ENCODE data around the gene OBSL1.

OBSL1 gene

DNA sequence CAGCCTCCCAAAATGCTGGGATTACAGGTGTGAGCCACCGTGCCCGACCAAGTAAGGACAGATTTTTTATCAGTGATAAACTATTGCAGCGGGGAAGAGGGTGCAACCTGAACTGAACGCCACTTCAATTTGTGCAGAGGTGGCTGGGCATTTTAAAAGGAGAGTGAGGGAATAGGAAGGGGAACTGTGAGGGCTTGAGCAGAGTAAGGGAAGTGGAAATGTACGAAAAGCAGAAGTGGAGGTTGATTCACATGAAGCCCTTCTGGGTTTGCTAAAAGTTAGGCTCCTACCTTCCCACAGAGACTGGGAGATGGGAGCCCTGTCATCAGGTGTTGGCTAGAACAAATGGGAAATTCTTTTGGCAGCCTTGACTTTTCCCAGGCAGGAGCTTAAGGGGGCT lies 32.4 kb upstream of the OBSL1 start:
- no peaks in the 10 kb centered on the region for H3K9me3 ChIP-seq (replicated peaks in 1 of 11)
- TF ChIP-seq Cebpa-rat (IDR thresholded peaks at IDR 0.05), result no peak
- no peaks in the 10 kb centered on the region for H3K27me3 ChIP-seq

DNA sequence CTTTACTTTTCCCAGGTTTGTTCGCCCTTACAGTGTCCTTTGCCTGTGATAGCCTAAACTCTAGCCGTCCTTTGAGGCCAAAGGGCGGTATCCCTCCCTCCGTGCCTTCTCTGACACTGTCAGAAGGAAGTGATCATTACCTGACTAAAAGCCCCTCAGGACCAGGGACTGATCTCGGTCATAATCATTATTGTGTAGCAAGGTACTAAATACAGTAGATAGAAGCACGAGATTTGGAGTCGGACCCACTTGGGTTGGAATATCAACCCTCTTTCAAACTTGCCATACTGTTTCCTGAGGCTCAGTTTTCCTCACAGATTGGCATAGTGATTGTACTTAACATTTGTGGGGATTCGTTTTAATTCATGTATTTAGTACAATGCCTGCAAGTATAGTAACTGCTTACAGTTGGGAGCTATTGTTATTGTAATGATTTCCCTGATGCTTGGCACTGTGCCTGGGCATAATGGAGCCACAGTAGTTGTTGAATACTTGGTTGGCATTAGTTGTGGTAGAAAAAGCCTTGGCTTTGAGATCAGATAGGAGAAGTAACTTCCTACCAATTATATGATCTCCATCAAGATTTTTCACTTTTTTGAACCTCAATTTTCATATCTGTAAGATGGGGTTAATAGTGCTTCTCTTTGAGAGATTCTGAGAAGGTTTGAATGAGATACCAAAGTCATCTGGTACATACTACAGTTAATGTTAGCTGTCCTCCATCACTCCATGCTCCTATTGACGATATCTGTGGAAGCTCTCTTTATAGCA lies 27.2 kb upstream of the OBSL1 start:
- no peaks in the 10 kb centered on the region for H3K27me3 ChIP-seq
- peak overlapping the region; percentile 75 to 88 (median 83) for H3K9ac ChIP-seq
- H3K9me3 ChIP-seq (replicated peaks in 1 of 11), result no peaks in the 10 kb centered on the region
- peaks cover 22 to 33% (median 28%) of the 10 kb centered on the region in 11 experiments for H3K36me3 ChIP-seq
- peaks cover 0 to 30% (median 10%) of the 10 kb centered on the region in 11 experiments; a peak in 7 of 22 replicates for H4K20me1 ChIP-seq
- H3K27ac ChIP-seq, result peak overlapping the region; percentile 77 to 91 (median 86)
- peaks cover 18 to 38% (median 26%) of the 10 kb centered on the region in 10 experiments for H3K4me1 ChIP-seq
- H3K4me2 ChIP-seq, result peak overlapping the region; percentile 78 to 96 (median 92)
- TF ChIP-seq Cebpa-rat (IDR thresholded peaks at IDR 0.05), result no peak
- peak overlapping the region; percentile 63 to 82 (median 72) for H3K4me3 ChIP-seq

More for the DNA sequence above, 32.4 kb upstream of the OBSL1 start:
- H3K9ac ChIP-seq, result peak overlapping the region in 2 of 11 experiments; percentile 8 to 22; a peak in 2 of 22 replicates
- peaks cover 61 to 82% (median 76%) of the 10 kb centered on the region in 11 experiments for H3K36me3 ChIP-seq
- peaks cover 0 to 49% (median 11%) of the 10 kb centered on the region in 11 experiments; a peak in 11 of 22 replicates for H4K20me1 ChIP-seq
- peak overlapping the region in 5 of 11 experiments; percentile 31 to 66 (median 58); a peak in 11 of 22 replicates for H3K4me2 ChIP-seq
- peak overlapping the region in 2 of 11 experiments; percentile 26 to 28; a peak in 2 of 22 replicates for H3K27ac ChIP-seq
- peaks cover 5 to 46% (median 24%) of the 10 kb centered on the region in 10 experiments for H3K4me1 ChIP-seq
- H3K4me3 ChIP-seq, result no peak overlapping the region

DNA sequence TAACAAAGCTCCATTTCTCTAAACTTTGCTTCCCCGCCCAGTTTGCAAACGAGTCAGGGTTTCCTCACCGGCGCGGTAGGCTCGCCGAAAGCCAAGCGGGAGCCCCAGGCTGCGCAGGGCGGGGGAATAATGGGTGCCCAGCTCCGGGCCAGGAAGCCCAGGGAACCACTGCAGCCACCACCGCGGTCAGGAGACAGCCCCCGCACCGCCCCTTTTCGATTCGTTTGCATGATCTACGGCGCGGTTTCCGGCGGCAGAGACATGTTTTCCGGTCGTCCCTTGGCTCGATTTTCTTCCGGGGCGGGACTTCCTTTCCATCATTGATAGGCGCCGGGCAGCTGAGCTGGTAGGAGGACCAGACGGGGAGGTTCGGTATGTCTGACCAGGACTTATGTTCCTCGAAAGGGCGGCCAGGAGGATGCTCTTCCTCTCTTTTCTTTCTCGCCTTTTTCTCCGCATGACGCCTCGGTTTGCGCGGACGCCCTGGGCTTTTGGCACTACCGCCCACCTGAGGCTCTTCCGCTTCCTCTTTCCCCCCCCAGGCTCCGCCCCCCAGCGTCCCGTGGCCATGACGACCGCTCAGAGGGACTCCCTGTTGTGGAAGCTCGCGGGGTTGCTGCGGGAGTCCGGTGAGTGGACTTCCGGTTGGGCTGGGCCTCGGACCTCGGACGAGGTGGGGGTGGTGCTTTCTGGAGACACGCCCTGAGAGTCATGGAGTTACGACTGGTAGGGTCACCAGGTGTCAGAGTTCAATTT lies 26.4 kb upstream of the OBSL1 start, which contains the start of gene STK11IP:
STK11IP (plus strand) TSS at position 306 of the 756 bp plus-strand sequence; CDS start at position 569, 263 bp downstream.
- peak within 1 kb of the TSS; percentile 77 to 91 (median 86) for H3K27ac ChIP-seq
- H3K9ac ChIP-seq, result peak within 1 kb of the TSS; percentile 75 to 88 (median 83)
- H3K4me2 ChIP-seq, result peak within 1 kb of the TSS; percentile 84 to 96 (median 92)
- peaks cover 18 to 30% (median 22%) of the 10 kb centered on the region in 10 experiments for H3K4me1 ChIP-seq
- H4K20me1 ChIP-seq, result peaks cover 0 to 30% (median 9%) of the 10 kb centered on the region in 11 experiments; a peak in 7 of 22 replicates
- no peak for TF ChIP-seq Cebpa-rat (IDR thresholded peaks at IDR 0.05)
- H3K36me3 ChIP-seq, result peaks cover 18 to 27% (median 22%) of the 10 kb centered on the region in 11 experiments
- H3K4me3 ChIP-seq, result peak within 1 kb of the TSS; percentile 63 to 82 (median 72)
- H3K9me3 ChIP-seq (replicated peaks in 1 of 11), result no peaks in the 10 kb centered on the region
- no peaks in the 10 kb centered on the region for H3K27me3 ChIP-seq

DNA sequence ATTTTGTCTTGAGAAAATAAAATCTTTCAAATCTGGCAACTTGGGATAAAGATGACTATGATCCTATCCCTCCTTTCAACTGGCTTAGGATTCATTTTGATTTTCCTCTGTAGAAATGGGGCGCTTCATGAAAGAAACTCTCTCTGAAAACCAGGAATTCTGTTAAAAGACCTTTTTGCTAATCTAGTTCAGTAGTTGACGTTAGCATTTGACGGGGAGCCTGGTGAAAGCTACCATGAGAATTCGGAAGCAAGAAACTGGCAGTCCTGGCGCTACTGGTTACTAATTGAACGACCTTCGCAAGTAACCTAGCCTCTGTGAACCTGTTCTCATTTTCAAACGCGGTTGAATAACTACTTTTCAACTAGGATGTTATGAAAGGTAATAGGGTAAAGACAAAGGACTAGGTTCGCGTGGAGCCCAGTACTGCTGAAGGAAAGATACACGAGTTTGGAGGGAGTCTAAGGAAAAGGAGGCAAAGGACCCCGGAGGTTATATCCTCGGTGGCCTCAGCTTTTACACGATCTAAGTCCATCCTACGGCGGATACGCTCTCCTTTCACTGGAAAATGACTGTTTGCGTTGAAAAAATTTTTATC lies 25.7 kb upstream of the OBSL1 start:
- no peak for TF ChIP-seq Cebpa-rat (IDR thresholded peaks at IDR 0.05)

DNA sequence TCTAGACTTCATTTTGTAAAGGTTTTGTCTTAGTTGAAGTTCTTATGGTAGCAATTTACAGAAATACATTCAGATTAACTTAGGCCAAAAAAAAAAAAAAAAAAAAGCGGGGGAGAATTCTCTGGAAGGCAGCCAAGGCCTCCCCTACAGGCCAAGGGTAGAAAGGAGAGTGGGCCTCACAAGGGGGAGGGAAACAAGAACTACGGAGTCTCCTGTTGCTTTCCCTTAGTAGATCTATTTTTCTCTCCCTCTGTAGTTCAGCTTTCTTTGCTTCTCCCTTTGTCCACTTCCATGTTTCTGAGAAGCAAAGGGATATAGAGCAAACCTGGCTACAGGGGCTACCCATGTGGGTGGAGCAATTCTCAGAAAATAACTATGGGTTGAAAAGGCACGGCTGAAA lies 23.9 kb upstream of the OBSL1 start:
- no peak for TF ChIP-seq Cebpa-rat (IDR thresholded peaks at IDR 0.05)
- Histone ChIP-seq H3K4me1 (peaks cover 18 to 29% (median 22%) of the 10 kb centered on the region in 10 experiments), H3K4me2 (no peak overlapping the region), H3K27me3 (no peaks in the 10 kb centered on the region), H3K36me3 (peaks cover 0 to 2% (median 0%) of the 10 kb centered on the region in 11 experiments; a peak in 1 of 22 replicates), H3K9ac (no peak overlapping the region), H4K20me1 (peaks cover 0 to 14% (median 0%) of the 10 kb centered on the region in 11 experiments; a peak in 5 of 22 replicates), H3K9me3 (replicated peaks in 1 of 11) (no peaks in the 10 kb centered on the region), H3K27ac (no peak overlapping the region), H3K4me3 (no peak overlapping the region)

More for the DNA sequence above, 25.7 kb upstream of the OBSL1 start:
- Histone ChIP-seq H3K27ac (peak overlapping the region; percentile 77 to 91 (median 86)), H3K4me1 (peaks cover 18 to 29% (median 22%) of the 10 kb centered on the region in 10 experiments), H3K36me3 (peaks cover 11 to 20% (median 15%) of the 10 kb centered on the region in 11 experiments), H3K9me3 (replicated peaks in 1 of 11) (no peaks in the 10 kb centered on the region), H4K20me1 (peaks cover 0 to 30% (median 9%) of the 10 kb centered on the region in 11 experiments; a peak in 7 of 22 replicates), H3K4me2 (peak overlapping the region; percentile 76 to 96 (median 87)), H3K9ac (peak overlapping the region; percentile 75 to 88 (median 83)), H3K27me3 (no peaks in the 10 kb centered on the region), H3K4me3 (peak overlapping the region; percentile 63 to 82 (median 72))

DNA sequence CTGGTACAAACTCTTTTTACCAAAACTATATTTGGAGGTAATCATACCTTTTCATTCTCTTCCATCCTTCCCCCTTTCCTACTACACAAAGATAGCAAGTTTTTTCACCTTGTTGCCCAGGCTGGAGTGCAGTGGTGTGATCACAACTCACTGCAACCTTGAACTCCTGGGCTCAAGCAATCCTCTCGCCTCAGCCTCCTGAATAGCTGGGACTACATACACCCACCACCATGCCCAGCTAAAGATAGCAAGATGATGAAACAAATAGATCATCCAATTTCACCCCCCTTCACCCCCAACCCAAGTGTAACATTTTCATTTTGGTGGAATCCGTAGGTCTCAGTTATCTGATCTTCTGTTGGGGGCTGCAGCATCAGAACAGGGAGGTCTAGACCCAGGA lies 21.8 kb upstream of the OBSL1 start:
- H3K9ac ChIP-seq, result no peak overlapping the region
- H3K27ac ChIP-seq, result no peak overlapping the region
- peaks cover 7 to 9% (median 8%) of the 10 kb centered on the region in 10 experiments; a peak in 19 of 20 replicates for H3K4me1 ChIP-seq
- H3K36me3 ChIP-seq, result no peaks in the 10 kb centered on the region
- H3K4me3 ChIP-seq, result no peak overlapping the region
- H3K9me3 ChIP-seq (replicated peaks in 1 of 11), result no peaks in the 10 kb centered on the region
- no peak overlapping the region for H3K4me2 ChIP-seq
- no peak for TF ChIP-seq Cebpa-rat (IDR thresholded peaks at IDR 0.05)
- H3K27me3 ChIP-seq, result no peaks in the 10 kb centered on the region
- peaks cover 0 to under 1% (median 0%) of the 10 kb centered on the region in 11 experiments; a peak in 2 of 22 replicates for H4K20me1 ChIP-seq

DNA sequence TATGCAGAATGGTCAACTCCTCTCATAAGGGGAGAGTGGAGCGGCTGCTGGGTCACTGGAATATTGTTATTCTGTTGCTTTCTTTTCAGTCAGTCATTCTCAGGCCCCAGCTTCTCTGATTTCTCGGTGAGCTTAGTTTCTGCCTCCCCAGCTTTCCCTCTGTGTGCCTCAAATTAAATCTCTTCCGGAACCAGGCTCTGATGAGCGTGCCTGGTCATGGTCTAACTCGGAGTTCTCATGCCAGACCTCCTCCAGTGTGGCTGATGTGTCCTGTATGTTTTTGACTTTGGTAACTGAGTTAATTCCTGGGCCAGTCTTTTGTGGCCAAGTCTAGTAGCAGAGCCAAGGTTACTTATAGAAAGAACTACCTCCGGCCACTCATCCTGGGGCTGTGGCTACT lies 21.4 kb upstream of the OBSL1 start:
- H3K27me3 ChIP-seq, result no peaks in the 10 kb centered on the region
- no peaks in the 10 kb centered on the region for H3K36me3 ChIP-seq
- H3K9ac ChIP-seq, result no peak overlapping the region
- H3K9me3 ChIP-seq (replicated peaks in 1 of 11), result no peaks in the 10 kb centered on the region
- no peak for TF ChIP-seq Cebpa-rat (IDR thresholded peaks at IDR 0.05)
- H3K27ac ChIP-seq, result no peak overlapping the region
- no peak overlapping the region for H3K4me3 ChIP-seq
- peaks cover 6 to 9% (median 8%) of the 10 kb centered on the region in 10 experiments; a peak in 18 of 20 replicates for H3K4me1 ChIP-seq
- no peaks in the 10 kb centered on the region for H4K20me1 ChIP-seq
- no peak overlapping the region for H3K4me2 ChIP-seq

DNA sequence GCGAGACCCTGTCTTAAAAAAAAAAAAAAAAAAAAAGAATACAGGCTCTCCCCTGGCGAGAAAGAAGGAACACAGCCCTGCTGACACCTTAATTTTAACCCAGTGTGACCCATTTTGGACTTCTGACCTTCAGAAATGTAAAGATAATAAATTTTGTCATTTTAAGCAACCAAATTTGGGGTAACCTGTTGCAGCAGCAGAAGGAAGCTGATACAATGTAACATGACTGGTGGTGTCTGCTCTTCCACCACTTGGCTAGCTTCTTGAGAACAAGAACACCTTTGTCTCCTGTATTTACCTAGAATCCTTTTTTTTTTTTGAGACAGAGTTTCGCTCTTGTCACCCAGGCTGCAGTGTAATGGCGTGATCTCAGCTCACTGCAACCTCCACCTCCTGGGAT lies 19.8 kb upstream of the OBSL1 start:
- H3K9me3 ChIP-seq (replicated peaks in 1 of 11), result no peaks in the 10 kb centered on the region
- H3K27me3 ChIP-seq, result no peaks in the 10 kb centered on the region
- H3K4me2 ChIP-seq, result no peak overlapping the region
- no peak overlapping the region for H3K27ac ChIP-seq
- no peak for TF ChIP-seq Cebpa-rat (IDR thresholded peaks at IDR 0.05)
- H4K20me1 ChIP-seq, result no peaks in the 10 kb centered on the region
- H3K9ac ChIP-seq, result no peak overlapping the region
- no peak overlapping the region for H3K4me3 ChIP-seq
- H3K4me1 ChIP-seq, result no peaks in the 10 kb centered on the region
- H3K36me3 ChIP-seq, result no peaks in the 10 kb centered on the region

All from BLaER1 treated with 17β-estradiol and CSF1 and Interleukin-3, amounts not matched to agents 10 nM and 100 nM (cell line).